SK-N-SH treated with all-trans-retinoic acid at 6 μM for 48 hours (cell line): ENCODE results near the gene ICA1.

Experiments used
- ARNTL ChIP-seq: fragments of 450-650 bp; formaldehyde crosslinking; IDR thresholded peaks from 2 replicates; pipeline ENCODE4 v1.5.0; 2020; ENCODE audit warnings: low read depth, mild to moderate bottlenecking, moderate library complexity, borderline replicate concordance
- TCF4 ChIP-seq: fragments of 250-450 bp; sonication (Bioruptor Pico); IDR thresholded peaks from 2 replicates; pipeline ENCODE4 v1.8.0; 2021; ENCODE audit warnings: mild to moderate bottlenecking, moderate library complexity, borderline replicate concordance
- ZFP3 ChIP-seq: fragments of 250-450 bp; sonication (Bioruptor Pico); IDR thresholded peaks from 2 replicates; pipeline ENCODE4 v1.5.0; 2020; ENCODE audit warnings: mild to moderate bottlenecking, moderate library complexity
- ZFP30 ChIP-seq: fragments of 450-650 bp; formaldehyde crosslinking; IDR thresholded peaks from 2 replicates; pipeline ENCODE4 v1.5.0; 2022; ENCODE audit warnings: mild to moderate bottlenecking, moderate library complexity
- TF ChIP-seq, protein P1 (sequence below): fragments of 250-450 bp; sonication (Bioruptor Pico); IDR thresholded peaks from 2 replicates; pipeline ENCODE4 v1.5.1; 2021; ENCODE audit warnings: mild to moderate bottlenecking, moderate library complexity

DNA sequence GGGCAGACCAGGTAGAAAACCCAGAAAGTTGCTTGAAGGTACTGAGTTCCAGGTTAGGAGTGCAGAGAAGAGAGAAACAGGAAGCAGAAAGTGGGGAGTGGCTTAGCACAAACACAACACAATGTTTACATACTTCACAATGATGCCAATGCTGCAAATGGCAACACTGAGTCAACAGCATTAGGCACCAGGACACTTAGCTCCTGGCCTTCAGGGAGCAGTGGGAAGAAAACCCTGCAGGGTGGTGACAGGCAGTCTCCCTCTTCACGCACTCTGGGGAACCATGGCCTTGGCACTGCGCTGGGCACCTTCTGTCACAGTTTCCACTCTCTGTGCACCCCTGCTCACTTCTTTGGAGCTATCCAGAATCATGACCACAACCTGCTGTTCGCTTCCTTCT is 7.3 kb downstream of the ICA1 start:
- TF ChIP-seq ZFP30 (CRISPR knock-in tag) (no peak), ZFP3 (CRISPR knock-in tag) (no peak), ARNTL (CRISPR knock-in tag) (no peak), TCF4 (no peak)
- TF ChIP-seq, protein P1, sequence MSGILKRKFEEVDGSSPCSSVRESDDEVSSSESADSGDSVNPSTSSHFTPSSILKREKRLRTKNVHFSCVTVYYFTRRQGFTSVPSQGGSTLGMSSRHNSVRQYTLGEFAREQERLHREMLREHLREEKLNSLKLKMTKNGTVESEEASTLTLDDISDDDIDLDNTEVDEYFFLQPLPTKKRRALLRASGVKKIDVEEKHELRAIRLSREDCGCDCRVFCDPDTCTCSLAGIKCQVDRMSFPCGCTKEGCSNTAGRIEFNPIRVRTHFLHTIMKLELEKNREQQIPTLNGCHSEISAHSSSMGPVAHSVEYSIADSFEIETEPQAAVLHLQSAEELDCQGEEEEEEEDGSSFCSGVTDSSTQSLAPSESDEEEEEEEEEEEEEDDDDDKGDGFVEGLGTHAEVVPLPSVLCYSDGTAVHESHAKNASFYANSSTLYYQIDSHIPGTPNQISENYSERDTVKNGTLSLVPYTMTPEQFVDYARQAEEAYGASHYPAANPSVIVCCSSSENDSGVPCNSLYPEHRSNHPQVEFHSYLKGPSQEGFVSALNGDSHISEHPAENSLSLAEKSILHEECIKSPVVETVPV (CRISPR knock-in tag), result no peak
